HepG2 (cell line): ENCODE results near the gene IFITM10. TPM values are rescaled to one million over a fixed set of nuclear protein-coding genes. Genes with fewer than 3 reads are reported as not detected.

ENCODE experiments used
- HDAC2 ChIP-seq: sonication (generic); formaldehyde crosslinking; IDR thresholded peaks from 2 replicates; pipeline ENCODE4 v1.4.0; 2020; ENCODE audit warnings: missing genetic modification reagents
- HNF4A ChIP-seq: sonication (generic); formaldehyde crosslinking; IDR thresholded peaks from 2 replicates; pipeline ENCODE4 v1.4.0; 2020; ENCODE audit warnings: missing genetic modification reagents
- IKZF5 ChIP-seq: IDR thresholded peaks from 2 replicates; pipeline ENCODE4 v1.6.1; 2018; ENCODE audit warnings: missing genetic modification reagents, mild to moderate bottlenecking, missing compliant biosample characterization
- KDM2A ChIP-seq: sonication (generic); formaldehyde crosslinking; IDR thresholded peaks from 2 replicates; pipeline ENCODE4 v1.4.0; 2020; ENCODE audit warnings: low read depth, missing genetic modification reagents, borderline replicate concordance
- KDM4B ChIP-seq: sonication (generic); formaldehyde crosslinking; IDR thresholded peaks from 2 replicates; pipeline ENCODE4 v1.4.0; 2020; ENCODE audit warnings: missing genetic modification reagents
- MEIS2 ChIP-seq: sonication (generic); formaldehyde crosslinking; IDR thresholded peaks from 2 replicates; pipeline ENCODE4 v1.9.0; 2021; ENCODE audit warnings: mild to moderate bottlenecking, missing genetic modification reagents
- MLXIP ChIP-seq: sonication (generic); formaldehyde crosslinking; IDR thresholded peaks from 2 replicates; pipeline ENCODE4 v1.9.0; 2021; ENCODE audit warnings: missing genetic modification reagents, borderline replicate concordance
- MXI1 ChIP-seq: IDR thresholded peaks from 3 replicates; pipeline ENCODE4 v1.6.1; 2012; ENCODE audit warnings: low read depth, low read length, inconsistent platforms, borderline replicate concordance
- NFKB2 ChIP-seq: sonication (generic); formaldehyde crosslinking; IDR thresholded peaks from 2 replicates; pipeline ENCODE4 v1.4.0; 2020; ENCODE audit warnings: missing genetic modification reagents, borderline replicate concordance
- PBX2 ChIP-seq: IDR thresholded peaks from 2 replicates; pipeline ENCODE4 v1.6.1; 2016; ENCODE audit warnings: control low read depth
- PCBP1 ChIP-seq: fragments of 200-400 bp; formaldehyde crosslinking; IDR thresholded peaks from 2 replicates; pipeline ENCODE4 v1.6.1; 2017; ENCODE audit warnings: mild to moderate bottlenecking, low read depth, low read length, borderline replicate concordance
- RBM39 ChIP-seq: fragments of 200-400 bp; formaldehyde crosslinking; IDR thresholded peaks from one replicate; pipeline ENCODE4 v1.6.1; 2018; ENCODE audit warnings: antibody characterized with exemption, mild to moderate bottlenecking, low read depth, low read length; ENCODE audit not compliant: poor library complexity, severe bottlenecking
- TSC22D2 ChIP-seq: sonication (generic); formaldehyde crosslinking; IDR thresholded peaks from 2 replicates; pipeline ENCODE4 v1.5.1; 2020; ENCODE audit warnings: missing genetic modification reagents, mild to moderate bottlenecking, borderline replicate concordance
- ZNF280B ChIP-seq: sonication (generic); formaldehyde crosslinking; IDR thresholded peaks from 2 replicates; pipeline ENCODE4 v1.5.0; 2020; ENCODE audit warnings: missing genetic modification reagents, mild to moderate bottlenecking, borderline replicate concordance
- ZNF281 ChIP-seq: sonication (generic); formaldehyde crosslinking; IDR thresholded peaks from 2 replicates; pipeline ENCODE4 v1.4.0; 2020; ENCODE audit warnings: missing genetic modification reagents, borderline replicate concordance
- ZNF792 ChIP-seq: IDR thresholded peaks from 2 replicates; pipeline ENCODE4 v1.6.1; 2016
- ZNF891 ChIP-seq: sonication (generic); formaldehyde crosslinking; IDR thresholded peaks from 2 replicates; pipeline ENCODE4 v1.5.0; 2020; ENCODE audit warnings: mild to moderate bottlenecking, missing genetic modification reagents
- polyA plus RNA-seq, 8 experiments: library from polyadenylated mRNA; depleted of rRNA in 3 of 8; stranded (reverse) in 7 of 8; unstranded in 1 of 8; fragments of >200 nt; fragmentation: Illumina TruSeq in 4 of 8; extraction: Trizol in 4 of 8; gene quantifications; 2 replicates each; pipeline versions ENCODE4 v1.2.1 to v1.2.3, GENCODE V29; 2011 to 2016; ENCODE audit warnings: low read depth in 4 of 8, missing spikeins in 1 of 8, mixed read lengths in 1 of 8; ENCODE audit not compliant: insufficient read depth in 1 of 8
- total RNA-seq, 5 experiments: library from RNA; depleted of rRNA; stranded (reverse); fragments of >200 nt; fragmentation: Illumina TruSeq; extraction: Trizol; gene quantifications; 2 replicates each; pipeline ENCODE4 v1.2.3, GENCODE V29; 2016; ENCODE audit warnings: low read depth in 1 of 5

IFITM10 gene
- total and polyA plus RNA-seq, 2 of the 13 experiments (the other 11 are each of a cell fraction or from before 2014, with no cell fraction given): 0.09 to 0.13 TPM

GRCh38 chr11:1694064-1694845 is 56.1 kb downstream of the IFITM10 start (continued):
- 0 out of 2 replicates have a peak, but pooled peaks have one; percentile 1 for TF ChIP-seq PCBP1
- TF ChIP-seq KDM4B: 0 out of 2 replicates have a peak, but pooled peaks have one; percentile 45
- TF ChIP-seq HNF4A (CRISPR knock-in tag): peak; percentile 25; the same call in 1 of the 2 replicates
- no peak for TF ChIP-seq ZNF891 (CRISPR knock-in tag)
- TF ChIP-seq RBM39: no peak
- TF ChIP-seq PBX2 (CRISPR knock-in tag): no peak
- TF ChIP-seq ZNF792 (CRISPR knock-in tag): 0 out of 2 replicates have a peak, but pooled peaks have one; percentile 35
- peak; percentile 66; the same call in 1 of the 2 replicates for TF ChIP-seq IKZF5 (CRISPR knock-in tag)
- TF ChIP-seq MEIS2 (CRISPR knock-in tag): no peak; the same call in 1 of the 2 replicates
- peak; percentile 93 for TF ChIP-seq KDM2A (CRISPR knock-in tag)
- TF ChIP-seq NFKB2 (CRISPR knock-in tag): peak; percentile 69; the same call in 1 of the 2 replicates
- TF ChIP-seq MLXIP: no peak
- peak; percentile 59; the same call in 1 of the 2 replicates for TF ChIP-seq HDAC2 (CRISPR knock-in tag)
- TF ChIP-seq ZNF281: peak; percentile 24; the same call in 1 of the 2 replicates
- TF ChIP-seq MXI1: no peak
- TF ChIP-seq ZNF280B: peak; percentile 8; the same call in 1 of the 2 replicates
- no peak for TF ChIP-seq TSC22D2 (CRISPR knock-in tag)
